Ovary (tissue), 3 donors: ENCODE measurements around the gene NID1.
A peak's percentile ranks its signal among the peaks of the same experiment; 100 is the strongest.

Source experiments
- EP300 ChIP-seq: sonication (generic); formaldehyde crosslinking; IDR thresholded peaks from one replicate; pipeline ENCODE4 v1.6.1; 2017; ENCODE audit warnings: antibody characterized with exemption
- POLR2A ChIP-seq: fragments of 450-650 bp; IDR thresholded peaks from one replicate; pipeline ENCODE4 v1.6.1; 2017; ENCODE audit warnings: antibody characterized with exemption, mild to moderate bottlenecking, moderate library complexity
- TF ChIP-seq, protein P1 (sequence below), 3 donors: fragments of 450-650 bp in 2 of 3; fragments of 200-600 bp in 1 of 3; IDR thresholded peaks; one replicate each; pipeline versions ENCODE4 v1.5.1 to v1.8.0; 2016 to 2022; ENCODE audit warnings: antibody characterized with exemption in 3 of 3, mild to moderate bottlenecking in 1 of 3
- donor health status: DM: no; HTN: no; CAD: no.

DNA sequence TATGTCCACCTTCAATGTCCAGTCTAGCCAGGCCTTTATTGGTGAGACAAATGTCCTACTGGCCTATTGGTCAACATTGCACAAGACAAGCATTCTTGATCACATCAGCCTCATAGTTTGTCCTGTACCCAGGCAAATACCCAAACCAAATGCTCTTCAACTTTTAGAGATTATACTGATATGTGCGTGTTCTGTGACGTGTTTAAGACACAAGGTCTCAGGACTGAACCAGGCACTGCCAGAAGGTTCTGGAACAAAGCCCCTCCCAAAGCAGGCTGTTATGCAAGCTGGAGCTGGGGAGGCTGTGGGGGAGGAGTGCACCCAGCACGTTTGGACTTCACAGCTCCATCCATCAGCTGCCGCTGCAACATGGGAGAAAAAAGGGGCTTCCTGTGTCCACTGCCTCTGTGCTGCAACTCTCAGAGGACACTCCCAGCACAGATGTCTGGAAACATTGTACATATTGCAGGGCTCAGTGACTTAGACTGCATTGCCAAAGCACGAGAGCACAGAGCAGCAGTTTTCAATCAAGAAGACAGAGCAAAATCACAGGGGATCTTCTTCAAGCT, 45.9 kb downstream of the NID1 start:
- TF ChIP-seq, protein P1, sequence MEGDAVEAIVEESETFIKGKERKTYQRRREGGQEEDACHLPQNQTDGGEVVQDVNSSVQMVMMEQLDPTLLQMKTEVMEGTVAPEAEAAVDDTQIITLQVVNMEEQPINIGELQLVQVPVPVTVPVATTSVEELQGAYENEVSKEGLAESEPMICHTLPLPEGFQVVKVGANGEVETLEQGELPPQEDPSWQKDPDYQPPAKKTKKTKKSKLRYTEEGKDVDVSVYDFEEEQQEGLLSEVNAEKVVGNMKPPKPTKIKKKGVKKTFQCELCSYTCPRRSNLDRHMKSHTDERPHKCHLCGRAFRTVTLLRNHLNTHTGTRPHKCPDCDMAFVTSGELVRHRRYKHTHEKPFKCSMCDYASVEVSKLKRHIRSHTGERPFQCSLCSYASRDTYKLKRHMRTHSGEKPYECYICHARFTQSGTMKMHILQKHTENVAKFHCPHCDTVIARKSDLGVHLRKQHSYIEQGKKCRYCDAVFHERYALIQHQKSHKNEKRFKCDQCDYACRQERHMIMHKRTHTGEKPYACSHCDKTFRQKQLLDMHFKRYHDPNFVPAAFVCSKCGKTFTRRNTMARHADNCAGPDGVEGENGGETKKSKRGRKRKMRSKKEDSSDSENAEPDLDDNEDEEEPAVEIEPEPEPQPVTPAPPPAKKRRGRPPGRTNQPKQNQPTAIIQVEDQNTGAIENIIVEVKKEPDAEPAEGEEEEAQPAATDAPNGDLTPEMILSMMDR (IDR thresholded peaks at IDR 0.05) = no peak
- TF ChIP-seq POLR2A (peak; percentile 30), EP300 (peak; percentile 88)
